Measurements from ENCODE around the gene ZNF800. TPM values are rescaled to one million over a fixed set of nuclear protein-coding genes. Genes with fewer than 3 reads are reported as not detected.
"Not testable (repeated sequence)": the region's sequence is repeated elsewhere in the genome, so short reads cannot be mapped to it uniquely, and the experiment has no call there.

Gene ZNF800
- total and polyA plus RNA-seq, 4 donors, result 4.8 to 15.2 (median 12.8) TPM

DNA sequence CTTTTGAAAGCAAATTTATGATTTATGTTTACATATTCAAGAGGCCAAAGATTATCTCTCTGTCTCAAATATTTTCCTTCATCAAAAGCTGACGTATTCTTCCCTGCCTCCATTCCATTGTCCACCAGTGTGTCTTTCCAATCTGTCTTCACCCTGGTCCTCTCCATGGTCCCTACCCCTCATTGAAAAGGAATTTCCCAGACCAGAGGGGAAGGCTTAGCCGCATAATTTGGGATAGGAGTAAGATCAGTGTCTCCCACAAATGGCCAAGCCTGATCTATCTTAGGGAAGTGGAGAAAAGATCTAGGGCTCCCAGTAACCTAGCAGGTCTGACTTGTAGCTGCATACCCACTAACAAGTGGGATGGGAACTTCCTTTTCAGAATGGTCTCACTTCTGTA, 46.3 kb upstream of the ZNF800 start (continued):
- TF ChIP-seq, protein P1, sequence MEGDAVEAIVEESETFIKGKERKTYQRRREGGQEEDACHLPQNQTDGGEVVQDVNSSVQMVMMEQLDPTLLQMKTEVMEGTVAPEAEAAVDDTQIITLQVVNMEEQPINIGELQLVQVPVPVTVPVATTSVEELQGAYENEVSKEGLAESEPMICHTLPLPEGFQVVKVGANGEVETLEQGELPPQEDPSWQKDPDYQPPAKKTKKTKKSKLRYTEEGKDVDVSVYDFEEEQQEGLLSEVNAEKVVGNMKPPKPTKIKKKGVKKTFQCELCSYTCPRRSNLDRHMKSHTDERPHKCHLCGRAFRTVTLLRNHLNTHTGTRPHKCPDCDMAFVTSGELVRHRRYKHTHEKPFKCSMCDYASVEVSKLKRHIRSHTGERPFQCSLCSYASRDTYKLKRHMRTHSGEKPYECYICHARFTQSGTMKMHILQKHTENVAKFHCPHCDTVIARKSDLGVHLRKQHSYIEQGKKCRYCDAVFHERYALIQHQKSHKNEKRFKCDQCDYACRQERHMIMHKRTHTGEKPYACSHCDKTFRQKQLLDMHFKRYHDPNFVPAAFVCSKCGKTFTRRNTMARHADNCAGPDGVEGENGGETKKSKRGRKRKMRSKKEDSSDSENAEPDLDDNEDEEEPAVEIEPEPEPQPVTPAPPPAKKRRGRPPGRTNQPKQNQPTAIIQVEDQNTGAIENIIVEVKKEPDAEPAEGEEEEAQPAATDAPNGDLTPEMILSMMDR (IDR thresholded peaks at IDR 0.05; ENCODE audit: low read depth, low read length, missing input control), result no peak
- TF ChIP-seq NR2F2 (IDR thresholded peaks at IDR 0.05) (no peak), HNF4A (conservative IDR thresholded peaks at IDR 0.05) (no peak)

GRCh38 chr7:127437837-127438236, 45.3 kb upstream of the ZNF800 start:
- H3K27me3 ChIP-seq (ENCODE audit: control insufficient read depth in 4 of 4, insufficient read depth in 4 of 4, low read length in 3 of 4), result no peaks in the 10 kb centered on the region
- no peaks in the 10 kb centered on the region for H3K36me3 ChIP-seq (ENCODE audit: control insufficient read depth in 4 of 4, insufficient read depth in 3 of 4, low read depth in 1 of 4, low read length in 3 of 4)
- 74% methylated on average over 2 of the region's 2 CpGs for WGBS
- no peak overlapping the region for H3K27ac ChIP-seq (ENCODE audit: low read depth in 1 of 2, low read length in 2 of 2)
- no peak overlapping the region for H3K9ac ChIP-seq (ENCODE audit: low read depth in 1 of 2, low read length in 2 of 2)
- H3K4me1 ChIP-seq (ENCODE audit: control insufficient read depth in 4 of 4, insufficient read depth in 4 of 4, low read length in 3 of 4), result no peaks in the 10 kb centered on the region
- DNase-seq (ENCODE audit: low spot score), result no peak
- H3K4me3 ChIP-seq (ENCODE audit: low read depth in 1 of 3, low read length in 3 of 3), result no peak overlapping the region
- no peaks in the 10 kb centered on the region for H3K9me3 ChIP-seq (ENCODE audit: control insufficient read depth in 4 of 4, low read length in 3 of 4)
- TF ChIP-seq GABPA (IDR thresholded peaks at IDR 0.05 in 1 of 2, conservative IDR thresholded peaks at IDR 0.05 in 1 of 2) (no peak), YY1 (IDR thresholded peaks at IDR 0.05) (no peak), FOXA2 (IDR thresholded peaks at IDR 0.05) (no peak), TAF1 (conservative IDR thresholded peaks at IDR 0.05) (no peak), HNF4A (conservative IDR thresholded peaks at IDR 0.05) (no peak), SP1 (IDR thresholded peaks at IDR 0.05) (no peak), NR2F2 (IDR thresholded peaks at IDR 0.05) (no peak)
- TF ChIP-seq, protein P1 (IDR thresholded peaks at IDR 0.05; ENCODE audit: low read depth, low read length, missing input control), result no peak

DNA sequence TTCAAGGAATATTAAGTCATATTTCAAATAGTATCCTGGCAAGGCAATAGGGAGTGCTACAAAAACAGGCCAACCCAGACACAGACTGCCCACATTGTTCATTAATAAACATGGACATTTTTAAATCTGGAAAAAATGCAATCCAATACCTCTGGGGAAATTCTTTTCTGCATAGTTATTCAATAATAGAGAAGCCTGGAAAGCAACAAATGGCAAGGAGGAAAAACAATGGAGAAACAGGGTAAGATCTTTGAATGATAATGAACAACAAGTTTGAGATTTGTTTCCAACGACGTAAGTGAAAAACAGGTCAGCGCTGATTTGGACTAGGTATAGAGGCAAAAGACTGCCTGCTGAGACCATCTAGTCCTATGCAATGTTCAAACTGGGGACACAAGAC, 44.7 kb upstream of the ZNF800 start:
- H3K9me3 ChIP-seq (ENCODE audit: control insufficient read depth in 4 of 4, low read length in 3 of 4), result no peaks in the 10 kb centered on the region
- H3K9ac ChIP-seq (ENCODE audit: low read depth in 1 of 2, low read length in 2 of 2), result no peak overlapping the region
- TF ChIP-seq NR2F2 (IDR thresholded peaks at IDR 0.05) (no peak), JUND (IDR thresholded peaks at IDR 0.05) (no peak), RAD21 (IDR thresholded peaks at IDR 0.05) (no peak), FOXA1 (IDR thresholded peaks at IDR 0.05) (no peak), RXRA (IDR thresholded peaks at IDR 0.05) (no peak), HNF4G (IDR thresholded peaks at IDR 0.05) (no peak), HNF4A (conservative IDR thresholded peaks at IDR 0.05) (no peak), GABPA (IDR thresholded peaks at IDR 0.05 in 1 of 2, conservative IDR thresholded peaks at IDR 0.05 in 1 of 2) (no peak), ATF3 (IDR thresholded peaks at IDR 0.05) (no peak)
- TF ChIP-seq, protein P2, sequence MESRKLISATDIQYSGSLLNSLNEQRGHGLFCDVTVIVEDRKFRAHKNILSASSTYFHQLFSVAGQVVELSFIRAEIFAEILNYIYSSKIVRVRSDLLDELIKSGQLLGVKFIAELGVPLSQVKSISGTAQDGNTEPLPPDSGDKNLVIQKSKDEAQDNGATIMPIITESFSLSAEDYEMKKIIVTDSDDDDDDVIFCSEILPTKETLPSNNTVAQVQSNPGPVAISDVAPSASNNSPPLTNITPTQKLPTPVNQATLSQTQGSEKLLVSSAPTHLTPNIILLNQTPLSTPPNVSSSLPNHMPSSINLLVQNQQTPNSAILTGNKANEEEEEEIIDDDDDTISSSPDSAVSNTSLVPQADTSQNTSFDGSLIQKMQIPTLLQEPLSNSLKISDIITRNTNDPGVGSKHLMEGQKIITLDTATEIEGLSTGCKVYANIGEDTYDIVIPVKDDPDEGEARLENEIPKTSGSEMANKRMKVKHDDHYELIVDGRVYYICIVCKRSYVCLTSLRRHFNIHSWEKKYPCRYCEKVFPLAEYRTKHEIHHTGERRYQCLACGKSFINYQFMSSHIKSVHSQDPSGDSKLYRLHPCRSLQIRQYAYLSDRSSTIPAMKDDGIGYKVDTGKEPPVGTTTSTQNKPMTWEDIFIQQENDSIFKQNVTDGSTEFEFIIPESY (IDR thresholded peaks at IDR 0.05), result no peak
- TF ChIP-seq, protein P1 (IDR thresholded peaks at IDR 0.05; ENCODE audit: low read depth, low read length, missing input control), result no peak
- TF ChIP-seq, protein P3, sequence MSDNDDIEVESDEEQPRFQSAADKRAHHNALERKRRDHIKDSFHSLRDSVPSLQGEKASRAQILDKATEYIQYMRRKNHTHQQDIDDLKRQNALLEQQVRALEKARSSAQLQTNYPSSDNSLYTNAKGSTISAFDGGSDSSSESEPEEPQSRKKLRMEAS (IDR thresholded peaks at IDR 0.05), result no peak
- H3K4me3 ChIP-seq (ENCODE audit: low read depth in 1 of 3, low read length in 3 of 3), result no peak overlapping the region
- H3K27ac ChIP-seq (ENCODE audit: low read depth in 1 of 2, low read length in 2 of 2), result no peak overlapping the region
- WGBS, result 90% methylated on average over 3 of the region's 3 CpGs
- no peaks in the 10 kb centered on the region for H3K4me1 ChIP-seq (ENCODE audit: control insufficient read depth in 4 of 4, insufficient read depth in 4 of 4, low read length in 3 of 4)
- no peaks in the 10 kb centered on the region for H3K27me3 ChIP-seq (ENCODE audit: control insufficient read depth in 4 of 4, insufficient read depth in 4 of 4, low read length in 3 of 4)
- H3K36me3 ChIP-seq (ENCODE audit: control insufficient read depth in 4 of 4, insufficient read depth in 3 of 4, low read depth in 1 of 4, low read length in 3 of 4), result no peaks in the 10 kb centered on the region
- DNase-seq (ENCODE audit: low spot score), result no peak

DNA sequence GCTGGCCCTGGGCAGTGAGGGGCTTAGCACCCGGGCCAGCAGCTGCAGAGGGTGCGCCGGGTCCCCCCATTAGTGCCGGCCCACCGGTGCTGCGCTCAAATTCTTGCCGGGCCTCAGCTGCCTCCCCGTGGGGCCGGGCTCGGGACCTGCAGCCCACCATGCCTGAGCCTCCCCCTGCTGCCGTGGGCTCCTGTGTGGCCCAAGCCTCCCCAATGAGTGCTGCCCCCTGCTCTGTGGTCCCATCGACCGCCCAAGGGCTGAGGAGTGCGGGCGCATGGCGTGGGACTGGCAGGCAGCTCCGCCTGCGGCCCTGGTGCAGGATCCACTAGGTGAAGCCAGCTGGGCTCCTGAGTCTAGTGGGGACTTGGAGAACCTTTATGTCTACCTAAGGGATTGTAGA, 36.8 kb upstream of the ZNF800 start:
- H3K9me3 ChIP-seq (ENCODE audit: control insufficient read depth in 4 of 4, low read length in 3 of 4); H3K27me3 ChIP-seq (ENCODE audit: control insufficient read depth in 4 of 4, insufficient read depth in 4 of 4, low read length in 3 of 4); H3K27ac ChIP-seq (ENCODE audit: low read depth in 1 of 2, low read length in 2 of 2); DNase-seq (ENCODE audit: low spot score); H3K9ac ChIP-seq (ENCODE audit: low read depth in 1 of 2, low read length in 2 of 2); H3K4me3 ChIP-seq (ENCODE audit: low read depth in 1 of 3, low read length in 3 of 3); H3K36me3 ChIP-seq (ENCODE audit: control insufficient read depth in 4 of 4, insufficient read depth in 3 of 4, low read depth in 1 of 4, low read length in 3 of 4); H3K4me1 ChIP-seq (ENCODE audit: control insufficient read depth in 4 of 4, insufficient read depth in 4 of 4, low read length in 3 of 4): not testable (repeated sequence)
- 92% methylated on average over 18 of the region's 18 CpGs for WGBS

Measured in liver (tissue), 9 donors.